Common myeloid progenitor, CD34-positive (primary cell): Measurements from ENCODE around the gene C1D.
A peak's percentile ranks its signal among the peaks of the same experiment; 100 is the strongest.
"Not testable (repeated sequence)": the region's sequence is repeated elsewhere in the genome, so short reads cannot be mapped to it uniquely, and the experiment has no call there.

Experiments
- CTCF ChIA-PET: fragments of 350-600 bp; sonication (Branson Sonifier 250); formaldehyde crosslinking; loops from one replicate; lab custom pipeline; 2021; ENCODE audit warnings: antibody characterized with exemption; lab: Charles Lee
- POLR2A ChIA-PET: fragments of 350-600 bp; sonication (Branson Sonifier 250); formaldehyde crosslinking; loops from one replicate; lab custom pipeline; 2021; ENCODE audit warnings: antibody characterized with exemption; lab: Charles Lee
- DNase-seq, 3 donors: peaks; one replicate each; pipeline versions ENCODE4 v3.0.0 to v3.0.0-alpha.2; 2013
- H3K27ac ChIP-seq, 2 experiments: 1 replicate in 1 of 2; 2 replicates in 1 of 2; pipeline ENCODE4 v1.7.0; 2013; ENCODE audit warnings: inconsistent platforms in 2 of 2, low read length in 2 of 2, mild to moderate bottlenecking in 2 of 2, low read depth in 1 of 2, moderate library complexity in 1 of 2; ENCODE audit not compliant: severe bottlenecking in 2 of 2, insufficient read depth in 1 of 2, poor library complexity in 1 of 2
- H3K27me3 ChIP-seq, 5 experiments: replicated peaks in 2 of 5; 1 replicate in 3 of 5; 2 replicates in 2 of 5; pipeline versions ENCODE4 v1.6.1 to v1.7.0; 2013; ENCODE audit warnings: low read length in 4 of 5, mild to moderate bottlenecking in 2 of 5, moderate library complexity in 2 of 5, inconsistent platforms in 1 of 5; ENCODE audit not compliant: insufficient read depth in 5 of 5, control insufficient read depth in 4 of 5
- H3K36me3 ChIP-seq, 4 experiments: 1 replicate in 2 of 4; 2 replicates in 2 of 4; pipeline versions ENCODE4 v1.6.1 to v1.7.0; 2013; ENCODE audit warnings: low read length in 3 of 4, control low read depth in 1 of 4, mild to moderate bottlenecking in 1 of 4; ENCODE audit not compliant: control insufficient read depth in 4 of 4, insufficient read depth in 4 of 4
- H3K4me1 ChIP-seq, 4 experiments: 1 replicate in 3 of 4; 2 replicates in 1 of 4; pipeline versions ENCODE4 v1.6.1 to v1.7.1; 2013; ENCODE audit warnings: low read length in 3 of 4, mild to moderate bottlenecking in 3 of 4, control low read depth in 1 of 4, inconsistent platforms in 1 of 4, moderate library complexity in 1 of 4; ENCODE audit not compliant: control insufficient read depth in 4 of 4, insufficient read depth in 4 of 4; ENCODE audit errors: control extremely low read depth in 1 of 4
- H3K4me3 ChIP-seq, 7 experiments: 1 replicate in 4 of 7; 2 replicates in 3 of 7; pipeline versions ENCODE4 v1.5.1 to v1.7.0; 2013; ENCODE audit warnings: mild to moderate bottlenecking in 7 of 7, low read length in 6 of 7, moderate library complexity in 6 of 7, inconsistent platforms in 2 of 7, low read depth in 2 of 7, control low read depth in 1 of 7; ENCODE audit not compliant: insufficient read depth in 4 of 7, control insufficient read depth in 1 of 7; ENCODE audit errors: extremely low read depth in 1 of 7
- H3K9me3 ChIP-seq, 5 experiments: 1 replicate in 4 of 5; 2 replicates in 1 of 5; pipeline versions ENCODE4 v1.6.1 to v1.7.1; 2013; ENCODE audit warnings: low read length in 4 of 5, mild to moderate bottlenecking in 2 of 5, inconsistent platforms in 1 of 5, low read depth in 1 of 5, moderate library complexity in 1 of 5; ENCODE audit not compliant: control insufficient read depth in 4 of 5, insufficient read depth in 2 of 5; ENCODE audit errors: control extremely low read depth in 1 of 5
- WGBS: methylation state at CpG from one replicate; pipeline ENCODE4 v1.1.5; 2013; ENCODE audit not compliant: insufficient coverage; 5-methylcytosine and 5-hydroxymethylcytosine counted together

The C1D gene

DNA sequence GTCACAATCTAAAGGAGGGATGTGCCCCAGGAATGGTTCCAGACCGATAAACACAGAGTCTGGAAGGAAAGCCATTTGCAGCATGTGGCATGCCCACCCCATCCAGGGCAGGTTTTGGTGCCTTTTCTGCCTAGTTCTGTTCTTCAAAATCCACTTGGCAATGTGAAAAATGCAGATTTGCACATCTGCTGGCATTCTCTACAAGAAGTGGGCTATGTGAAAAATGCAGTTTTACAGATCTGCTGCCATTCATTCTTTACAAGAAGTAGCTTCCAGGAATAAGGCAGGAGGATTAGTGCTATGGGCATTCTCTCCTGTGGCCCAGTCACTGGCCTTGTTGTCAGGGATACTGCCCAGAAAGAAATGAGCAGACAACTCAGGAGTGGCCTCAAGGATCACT, 68.1 kb downstream of the C1D start:
- CTCF ChIA-PET = no interaction called here
- POLR2A ChIA-PET = no interaction called here
- 92% methylated on average over 1 of the region's 1 CpG for WGBS

DNA sequence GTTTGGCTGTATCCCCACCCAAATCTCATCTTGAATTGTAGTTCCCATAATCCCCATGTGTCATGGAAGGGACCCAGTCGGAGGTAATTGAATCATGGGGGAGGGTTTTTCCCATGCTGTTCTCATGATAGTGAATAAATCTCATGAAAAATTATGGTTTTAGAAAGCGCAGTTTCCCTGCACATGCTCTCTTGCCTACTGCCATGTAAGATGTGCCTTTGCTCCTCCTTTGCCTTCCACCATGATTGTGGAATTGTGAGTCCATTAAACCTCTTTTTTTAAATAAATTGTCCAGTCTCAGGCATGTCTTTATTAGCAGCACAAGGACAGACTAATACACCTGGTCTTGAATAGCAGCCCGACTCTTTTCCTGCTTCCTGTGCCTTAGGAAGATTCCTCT, 68.7 kb downstream of the C1D start:
- H3K9me3 ChIP-seq, H3K36me3 ChIP-seq, H3K27ac ChIP-seq, H3K4me1 ChIP-seq, H3K4me3 ChIP-seq, DNase-seq, POLR2A ChIA-PET, CTCF ChIA-PET: not testable (repeated sequence)
- peaks cover 0 to 39% (median 5%) of the 10 kb centered on the region in 5 experiments for H3K27me3 ChIP-seq
- WGBS = 100% methylated on average over 2 of the region's 3 CpGs

More for the DNA sequence above, 68.1 kb downstream of the C1D start:
- Histone ChIP-seq H3K36me3 (no peaks in the 10 kb centered on the region), H3K4me3 (no peak overlapping the region), H3K27me3 (peaks cover 0 to 42% (median 5%) of the 10 kb centered on the region in 5 experiments), H3K9me3 (peaks cover 0 to 8% (median 2%) of the 10 kb centered on the region in 5 experiments), H3K4me1 (no peaks in the 10 kb centered on the region), H3K27ac (no peak overlapping the region)
- no peak for DNase-seq

DNA sequence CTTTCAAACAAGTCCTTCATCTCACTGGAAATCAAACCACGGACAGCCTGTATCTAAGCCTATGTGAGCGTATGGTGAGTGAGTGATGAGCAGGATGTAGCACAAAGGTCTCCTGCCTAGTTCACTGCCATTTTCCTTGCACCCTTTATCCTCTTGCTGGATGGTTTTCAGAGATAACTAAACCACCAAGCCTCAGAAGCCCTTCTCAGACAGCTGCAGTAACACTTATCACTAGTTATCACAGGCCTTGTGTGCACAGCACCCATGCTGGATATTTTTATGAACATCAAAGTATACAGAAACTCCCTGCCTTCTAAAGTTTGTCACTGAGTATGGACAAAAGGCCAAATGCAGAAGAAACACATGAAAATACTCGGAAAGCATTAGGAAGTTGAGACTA, 69.5 kb downstream of the C1D start:
- no peak overlapping the region for H3K27ac ChIP-seq
- ChIA-PET CTCF (no interaction called here), POLR2A (no interaction called here)
- peaks cover 0 to 32% (median 5%) of the 10 kb centered on the region in 5 experiments for H3K27me3 ChIP-seq
- H3K9me3 ChIP-seq = peaks cover 0 to 9% (median 5%) of the 10 kb centered on the region in 5 experiments
- WGBS = 83% methylated on average over 1 of the region's 3 CpGs
- no peaks in the 10 kb centered on the region for H3K4me1 ChIP-seq
- H3K36me3 ChIP-seq = no peaks in the 10 kb centered on the region
- peak in 2 of 3 donors; percentile 44 to 63 for DNase-seq
- no peak overlapping the region for H3K4me3 ChIP-seq

DNA sequence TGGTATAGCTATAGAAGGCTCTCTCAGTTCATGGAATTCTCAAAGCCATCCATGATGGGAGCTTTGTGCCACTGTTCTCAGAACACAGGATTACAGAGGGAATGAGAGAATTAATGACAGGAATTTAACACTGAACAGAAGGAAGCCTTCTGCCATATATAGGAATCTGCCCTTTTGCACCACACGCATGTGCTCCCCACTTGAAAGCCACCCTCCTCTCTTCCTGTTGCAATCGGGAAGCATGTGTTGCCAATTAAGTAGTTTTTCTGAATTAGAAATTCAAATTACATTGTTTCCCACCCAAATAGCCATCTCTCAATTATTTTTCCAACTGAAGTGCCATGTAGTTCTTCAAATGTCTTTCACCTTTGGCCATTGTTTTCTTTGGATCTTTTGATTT, 71.3 kb downstream of the C1D start:
- CTCF ChIA-PET = no interaction called here
- H3K4me1 ChIP-seq = no peaks in the 10 kb centered on the region
- no peak overlapping the region for H3K4me3 ChIP-seq
- POLR2A ChIA-PET = no interaction called here
- WGBS = no CpG with 5 or more reads among the region's 2 CpGs
- no peak overlapping the region for H3K27ac ChIP-seq
- H3K9me3 ChIP-seq = peaks cover 0 to 14% (median 5%) of the 10 kb centered on the region in 5 experiments
- no peaks in the 10 kb centered on the region for H3K36me3 ChIP-seq
- DNase-seq = no peak
- H3K27me3 ChIP-seq = peaks cover 0 to 21% (median 5%) of the 10 kb centered on the region in 5 experiments
